HepG2 (cell line): Measurements from ENCODE around the gene HILPDA. TPM values are rescaled to one million over a fixed set of nuclear protein-coding genes. Genes with fewer than 3 reads are reported as not detected.

ENCODE experiments used
- AFF4 ChIP-seq: sonication (generic); formaldehyde crosslinking; IDR thresholded peaks from 2 replicates; pipeline ENCODE4 v1.4.0; 2020; ENCODE audit warnings: missing genetic modification reagents
- DPF2 ChIP-seq: sonication (generic); formaldehyde crosslinking; IDR thresholded peaks from 2 replicates; pipeline ENCODE4 v1.4.0; 2020; ENCODE audit warnings: mild to moderate bottlenecking, low read depth, missing genetic modification reagents, borderline replicate concordance
- HMG20A ChIP-seq: IDR thresholded peaks from 2 replicates; pipeline ENCODE4 v1.6.1; 2016; ENCODE audit warnings: borderline replicate concordance
- KDM6A ChIP-seq: IDR thresholded peaks from 2 replicates; pipeline ENCODE4 v1.6.1; 2016; ENCODE audit warnings: low read depth
- KLF12 ChIP-seq: sonication (generic); formaldehyde crosslinking; IDR thresholded peaks from 2 replicates; pipeline ENCODE4 v1.4.0; 2020; ENCODE audit warnings: missing genetic modification reagents, borderline replicate concordance
- POLR2G ChIP-seq: fragments of 200-400 bp; formaldehyde crosslinking; IDR thresholded peaks from 2 replicates; pipeline ENCODE4 v1.6.1; 2018; ENCODE audit warnings: mild to moderate bottlenecking, low read depth, low read length, moderate library complexity
- SALL2 ChIP-seq: sonication (generic); formaldehyde crosslinking; IDR thresholded peaks from 2 replicates; pipeline ENCODE4 v1.8.1; 2023; ENCODE audit warnings: mild to moderate bottlenecking, missing genetic modification reagents, inconsistent platforms
- SP5 ChIP-seq: IDR thresholded peaks from 2 replicates; pipeline ENCODE4 v1.6.1; 2016; ENCODE audit warnings: low read depth, borderline replicate concordance
- THAP11 ChIP-seq: IDR thresholded peaks from 2 replicates; pipeline ENCODE4 v1.6.1; 2016; ENCODE audit warnings: missing biosample characterization, missing genetic modification reagents
- ZBTB40 ChIP-seq, 2 experiments: fragments of 450-650 bp in 1 of 2; sonication (generic) in 1 of 2; formaldehyde crosslinking in 1 of 2; IDR thresholded peaks; 2 replicates each; pipeline versions ENCODE4 v1.6.1 to v1.8.0; 2016 to 2022; ENCODE audit warnings: antibody characterized with exemption in 1 of 2, mild to moderate bottlenecking in 1 of 2, missing genetic modification reagents in 1 of 2
- ZBTB43 ChIP-seq: sonication (generic); formaldehyde crosslinking; conservative IDR thresholded peaks from 2 replicates; pipeline ENCODE4 v1.4.0; 2020; ENCODE audit warnings: missing genetic modification reagents
- ZFP1 ChIP-seq: IDR thresholded peaks from 2 replicates; pipeline ENCODE4 v1.6.1; 2016
- ZKSCAN1 ChIP-seq: fragments of 150-350 bp; IDR thresholded peaks from 2 replicates; pipeline ENCODE4 v1.6.1; 2014; ENCODE audit warnings: low read length
- ZNF329 ChIP-seq: sonication (generic); formaldehyde crosslinking; IDR thresholded peaks from 2 replicates; pipeline ENCODE4 v1.9.0; 2021; ENCODE audit warnings: low read depth, mild to moderate bottlenecking, missing genetic modification reagents
- ZNF607 ChIP-seq: sonication (generic); formaldehyde crosslinking; IDR thresholded peaks from 2 replicates; pipeline ENCODE4 v1.5.1; 2020; ENCODE audit warnings: missing genetic modification reagents, mild to moderate bottlenecking, borderline replicate concordance
- polyA plus RNA-seq, 8 experiments: library from polyadenylated mRNA; depleted of rRNA in 3 of 8; stranded (reverse) in 7 of 8; unstranded in 1 of 8; fragments of >200 nt; fragmentation: Illumina TruSeq in 4 of 8; extraction: Trizol in 4 of 8; gene quantifications; 2 replicates each; pipeline versions ENCODE4 v1.2.1 to v1.2.3, GENCODE V29; 2011 to 2016; ENCODE audit warnings: low read depth in 4 of 8, missing spikeins in 1 of 8, mixed read lengths in 1 of 8; ENCODE audit not compliant: insufficient read depth in 1 of 8
- total RNA-seq, 5 experiments: library from RNA; depleted of rRNA; stranded (reverse); fragments of >200 nt; fragmentation: Illumina TruSeq; extraction: Trizol; gene quantifications; 2 replicates each; pipeline ENCODE4 v1.2.3, GENCODE V29; 2016; ENCODE audit warnings: low read depth in 1 of 5

The HILPDA gene
- total and polyA plus RNA-seq, 2 of the 13 experiments (the other 11 are each of a cell fraction or from before 2014, with no cell fraction given): 11.1 to 44.0 TPM

GRCh38 chr7:128409596-128410450 lies 45.9 kb upstream of the HILPDA start, which contains the start of gene IMPDH1 (continued):
- TF ChIP-seq ZBTB40 (IDR thresholded peaks at IDR 0.05) (no peak), ZBTB40 (CRISPR knock-in tag; IDR thresholded peaks at IDR 0.05) (peak; percentile 49; the same call in 1 of the 2 replicates), SALL2 (CRISPR knock-in tag) (no peak), ZKSCAN1 (no peak), HMG20A (CRISPR knock-in tag) (no peak), ZFP1 (CRISPR knock-in tag) (no peak), ZBTB43 (peak; percentile 42; the same call in 1 of the 2 replicates), ZNF329 (CRISPR knock-in tag) (peak; percentile 67; the same call in 1 of the 2 replicates), KDM6A (CRISPR knock-in tag) (no peak), THAP11 (CRISPR knock-in tag) (peak; percentile 33; the same call in 1 of the 2 replicates), ZNF607 (CRISPR knock-in tag) (0 out of 2 replicates have a peak, but pooled peaks have one; percentile 30), DPF2 (CRISPR knock-in tag) (no peak), AFF4 (CRISPR knock-in tag) (no peak), SP5 (CRISPR knock-in tag) (peak; percentile 47), POLR2G (peak; percentile 68), KLF12 (peak; percentile 83; the same call in 1 of the 2 replicates)
